ENCODE data around the gene NXT1.

The NXT1 gene

DNA sequence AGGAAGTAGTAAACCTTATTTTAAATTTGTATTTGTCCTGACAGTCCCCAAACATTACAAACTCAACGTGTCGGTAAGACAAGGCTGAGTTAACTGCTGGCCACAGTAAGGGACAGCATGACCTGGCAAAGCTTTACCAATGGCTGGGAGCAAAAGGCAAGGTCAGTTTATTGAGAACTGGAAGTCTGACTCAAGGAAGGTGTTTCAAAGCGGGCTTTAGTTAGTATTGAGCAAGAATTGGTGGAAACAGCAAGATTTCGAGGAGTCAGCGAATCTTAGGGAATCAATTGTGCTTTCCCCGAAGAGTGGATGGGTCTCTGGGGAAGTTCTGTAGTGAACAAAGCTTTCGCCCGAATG lies 10.5 kb downstream of the NXT1 start:
- no peak for DNase-seq (ENCODE audit: low read depth)

- peak; percentile 97 for DNase-seq (ENCODE audit: low read depth)
These were observed 11.1 kb downstream of the NXT1 start, which contains the start of gene GZF1 for GRCh38 chr20:23361476-23362391. TSS of gene GZF1 (plus strand) at chr20:23362182. CDS start at chr20:23364384, 2,202 bp downstream.

DNA sequence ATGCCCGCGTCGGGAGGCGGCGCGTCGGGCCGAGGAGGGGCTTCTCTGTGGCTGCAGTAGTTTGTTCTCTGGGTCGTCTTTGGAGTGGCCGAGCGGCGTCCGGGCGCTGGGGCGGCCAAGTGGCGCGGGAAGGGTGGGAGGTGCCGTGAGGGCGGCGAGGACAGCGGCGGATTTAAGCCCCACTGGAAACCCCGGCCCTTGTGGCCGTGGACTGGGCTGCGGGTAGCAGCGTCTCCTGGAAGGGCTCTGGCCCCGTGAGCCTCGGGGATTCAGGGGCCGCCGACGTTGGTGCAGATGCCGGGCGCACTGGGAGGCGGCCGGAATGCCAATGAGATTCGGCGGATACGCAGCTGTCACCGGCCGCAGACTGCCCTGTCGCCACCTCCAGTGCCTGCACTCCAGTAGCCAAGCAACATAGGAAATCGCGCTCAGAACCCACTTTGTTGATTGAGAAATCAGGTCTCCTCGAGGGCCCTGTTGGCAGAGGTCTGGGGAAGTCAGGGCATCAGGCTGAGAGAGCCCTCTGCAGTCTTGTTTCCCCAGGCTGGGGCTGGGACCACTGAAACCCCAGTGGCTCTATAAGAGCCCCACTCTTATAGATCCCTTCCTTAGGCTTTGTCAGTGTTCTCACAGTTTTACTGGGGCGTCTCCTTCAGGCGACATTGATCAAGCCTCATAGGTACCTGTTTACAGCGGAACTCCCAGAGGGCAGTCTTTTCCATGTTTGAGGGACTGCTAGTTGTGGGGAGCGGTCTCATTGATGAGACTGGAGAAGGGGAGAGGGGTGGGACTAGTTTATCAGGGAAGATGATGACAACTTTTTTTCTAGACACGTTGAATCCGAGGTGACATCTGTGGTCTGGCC lies 12.0 kb downstream of the NXT1 start:
- no peak for DNase-seq (ENCODE audit: low read depth)

GRCh38 chr20:23363257-23363649 lies 12.7 kb downstream of the NXT1 start:
- DNase-seq (ENCODE audit: low read depth): no peak

DNA sequence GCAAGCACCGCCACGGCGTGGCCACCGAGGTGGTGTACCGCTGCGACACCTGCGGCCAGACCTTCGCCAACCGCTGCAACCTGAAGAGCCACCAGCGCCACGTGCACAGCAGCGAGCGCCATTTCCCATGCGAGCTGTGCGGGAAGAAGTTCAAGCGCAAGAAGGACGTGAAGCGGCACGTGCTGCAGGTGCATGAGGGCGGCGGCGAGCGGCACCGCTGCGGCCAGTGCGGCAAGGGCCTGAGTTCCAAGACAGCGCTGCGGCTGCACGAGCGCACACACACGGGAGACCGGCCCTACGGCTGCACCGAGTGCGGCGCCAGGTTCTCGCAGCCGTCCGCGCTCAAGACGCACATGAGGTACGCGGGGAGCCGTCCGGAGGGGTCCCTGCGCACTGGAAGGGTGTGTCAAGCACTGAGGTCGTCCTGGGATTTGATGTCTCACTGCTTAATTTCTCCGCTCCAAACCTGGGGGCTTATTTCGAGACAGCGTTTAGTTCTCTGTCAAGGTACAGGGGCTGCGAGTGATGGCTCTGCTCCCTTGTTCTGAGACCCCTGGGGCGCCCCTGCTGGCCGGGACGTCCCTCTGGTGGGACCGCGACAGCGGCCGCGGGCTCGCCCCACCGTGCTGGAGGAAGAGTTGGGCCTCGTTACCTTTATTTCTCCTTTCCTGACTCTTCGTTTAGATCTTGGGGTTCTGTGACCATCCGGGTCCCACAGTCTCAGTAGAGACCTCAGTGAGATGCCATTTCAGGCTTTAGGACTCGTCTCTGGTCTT lies 15.0 kb downstream of the NXT1 start:
- DNase-seq (ENCODE audit: low read depth): no peak

GRCh38 chr20:23366384-23366783 lies 15.8 kb downstream of the NXT1 start:
- no peak for DNase-seq (ENCODE audit: low read depth)

DNA sequence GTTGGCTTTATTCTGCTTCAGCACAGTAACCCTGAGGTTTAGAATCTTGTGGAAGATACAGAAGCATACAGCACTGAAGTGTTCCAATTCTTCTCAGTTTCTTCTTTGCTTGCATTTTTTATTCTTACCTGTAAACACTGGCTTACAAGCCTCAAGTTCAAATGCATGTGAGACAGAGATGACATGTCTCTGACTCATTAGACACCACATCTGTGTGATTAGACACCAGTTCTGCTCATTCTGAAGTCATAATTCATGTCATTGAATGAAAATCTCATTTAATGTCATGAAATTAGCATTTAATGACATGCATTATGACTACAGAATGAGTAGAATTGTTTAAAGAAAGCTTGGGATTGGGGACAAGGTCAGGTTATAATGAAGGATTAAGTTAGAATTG lies 17.2 kb downstream of the NXT1 start:
- no peak for DNase-seq (ENCODE audit: low read depth)

DNA sequence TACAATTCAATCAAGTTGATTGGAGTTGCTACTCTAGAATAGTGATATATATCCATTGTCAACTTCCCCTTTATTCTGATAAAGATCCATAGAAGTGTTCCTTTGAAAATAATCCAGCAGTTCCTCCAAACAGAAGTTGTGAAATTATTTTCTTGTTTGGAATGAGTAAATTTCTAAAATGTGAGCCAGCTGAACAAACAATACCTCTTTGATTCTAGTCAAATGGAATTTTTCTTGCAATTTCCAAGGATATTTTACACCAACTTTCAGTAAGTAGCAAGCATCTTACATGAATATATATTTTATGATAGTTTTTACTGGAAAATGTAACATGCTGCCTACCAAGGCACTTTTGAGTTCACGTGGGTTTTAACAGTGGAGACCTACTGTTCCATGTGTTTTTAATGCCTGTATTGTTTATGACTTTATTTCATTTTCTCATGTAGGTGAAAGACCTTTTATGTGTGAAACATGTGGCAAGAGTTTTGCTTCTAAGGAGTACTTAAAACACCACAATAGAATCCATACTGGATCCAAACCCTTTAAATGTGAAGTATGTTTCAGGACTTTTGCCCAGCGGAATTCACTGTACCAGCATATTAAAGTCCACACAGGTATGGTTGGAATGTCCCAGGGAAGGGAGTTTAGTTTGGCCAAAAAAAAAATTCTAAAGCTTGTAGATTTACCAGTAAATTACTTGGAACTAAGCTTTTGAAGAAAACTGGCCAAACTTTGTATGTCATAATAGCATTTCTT lies 17.9 kb downstream of the NXT1 start:
- no peak for DNase-seq (ENCODE audit: low read depth)

GRCh38 chr20:23369072-23369823 lies 18.7 kb downstream of the NXT1 start:
- DNase-seq (ENCODE audit: low read depth): no peak

- no peak for DNase-seq (ENCODE audit: low read depth)
These were observed 19.7 kb downstream of the NXT1 start for GRCh38 chr20:23370274-23370673.

- no peak for DNase-seq (ENCODE audit: low read depth)
These were observed 20.3 kb downstream of the NXT1 start for GRCh38 chr20:23370873-23371272.

GRCh38 chr20:23371496-23371895 lies 20.9 kb downstream of the NXT1 start:
- DNase-seq (ENCODE audit: low read depth): no peak

DNA sequence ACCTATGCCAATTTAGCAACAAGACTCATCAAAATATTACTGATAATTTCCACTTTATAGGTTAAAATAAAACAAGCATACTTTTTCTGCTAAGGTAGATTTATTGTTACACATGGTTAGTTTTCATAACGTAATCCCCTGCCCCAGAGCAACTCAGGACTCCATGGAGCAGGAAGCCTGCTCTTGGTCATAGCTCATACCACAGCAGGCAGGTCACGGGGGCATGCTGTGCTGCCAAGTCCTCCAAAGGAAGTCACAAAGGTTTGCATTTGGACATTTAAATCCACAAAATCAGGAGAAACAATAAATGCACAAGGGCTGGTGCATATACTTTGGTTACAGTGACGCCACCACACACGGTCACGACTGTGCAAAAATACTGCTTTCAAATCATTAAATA lies 23.9 kb downstream of the NXT1 start:
- no peak for DNase-seq (ENCODE audit: low read depth)

GRCh38 chr20:23375827-23376226 lies 25.2 kb downstream of the NXT1 start:
- no peak for DNase-seq (ENCODE audit: low read depth)

GRCh38 chr20:23379772-23380171 lies 29.2 kb downstream of the NXT1 start:
- DNase-seq (ENCODE audit: low read depth): no peak

DNA sequence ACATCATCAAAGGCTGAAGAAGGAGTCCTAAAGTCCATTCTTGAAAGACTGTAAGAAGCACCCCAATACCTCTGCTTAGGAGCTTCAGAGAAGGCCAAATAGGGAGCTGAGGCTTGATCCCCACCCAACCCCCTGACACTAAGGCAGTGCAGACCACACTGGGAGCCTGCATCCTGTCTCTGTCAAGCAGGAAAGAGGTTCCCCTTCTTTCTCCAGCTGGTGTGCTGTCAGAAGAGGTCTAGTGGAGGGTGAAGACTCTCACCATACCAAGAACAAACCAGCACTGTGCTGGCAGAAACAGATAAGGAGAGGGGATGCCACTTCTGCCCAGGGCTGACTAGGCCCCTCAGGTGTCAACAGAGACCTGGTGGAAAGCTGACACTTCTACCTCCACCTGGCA lies 31.3 kb downstream of the NXT1 start:
- DNase-seq (ENCODE audit: low read depth): no peak

DNA sequence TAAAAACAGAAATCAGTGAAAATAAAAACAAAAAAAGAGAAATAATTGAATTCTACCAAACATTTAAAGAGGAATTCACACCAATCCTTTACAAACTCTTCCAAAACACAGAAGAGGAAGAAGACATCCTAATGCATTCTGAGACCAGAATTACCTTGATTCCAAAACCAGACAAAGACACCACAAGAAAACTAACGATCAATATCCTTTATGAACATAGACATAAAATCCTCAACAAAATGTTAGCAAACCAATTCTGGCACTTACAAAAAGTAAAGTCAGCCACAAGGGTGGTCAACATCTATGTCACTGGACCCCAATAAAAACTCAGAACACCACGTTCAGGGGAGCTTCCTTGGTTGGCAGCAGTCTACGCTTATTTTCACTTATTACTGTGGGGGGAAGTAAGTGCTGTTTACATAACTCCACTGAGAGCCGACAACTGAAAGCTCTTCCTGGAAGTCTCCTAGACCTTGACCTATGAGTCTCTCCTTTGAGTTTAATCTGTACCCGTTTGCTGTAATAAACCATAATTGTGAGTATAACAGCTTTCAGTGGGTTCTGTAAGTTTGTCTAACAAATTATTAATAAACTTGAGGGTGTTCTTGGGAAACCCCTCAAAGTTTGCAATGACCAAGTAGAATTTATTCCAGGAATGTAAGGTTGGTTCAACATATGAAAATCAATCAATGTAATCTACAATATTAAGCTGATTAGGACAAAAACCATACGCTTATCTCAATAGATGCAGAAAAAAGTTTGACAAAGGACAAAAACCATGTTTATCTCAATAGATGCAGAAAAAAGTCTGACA lies 35.9 kb downstream of the NXT1 start:
- no peak for DNase-seq (ENCODE audit: low read depth)

- DNase-seq (ENCODE audit: low read depth): no peak
These were observed 36.5 kb downstream of the NXT1 start for GRCh38 chr20:23387118-23387443.

GRCh38 chr20:23390091-23390774 lies 39.6 kb downstream of the NXT1 start:
- DNase-seq (ENCODE audit: low read depth): no peak
